ENCODE measurements around the gene EHD4.

DNA sequence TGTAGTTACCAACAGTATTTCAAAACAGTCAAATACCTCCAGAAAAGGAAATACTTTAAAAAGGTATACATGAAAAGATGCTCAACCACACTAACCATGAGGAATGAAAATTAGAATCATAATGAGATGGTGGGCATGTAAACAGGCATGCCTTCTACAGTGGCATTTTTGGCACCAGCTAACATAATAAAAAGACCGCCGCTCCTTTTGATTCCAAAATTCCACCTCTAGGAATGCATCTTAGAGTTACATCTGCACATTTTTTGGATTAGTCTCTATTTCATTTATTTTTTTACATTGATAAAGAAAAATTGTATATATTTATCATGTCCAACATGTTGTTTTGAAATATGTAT is 41.5 kb downstream of the EHD4 start:
- TF ChIP-seq, protein P1, sequence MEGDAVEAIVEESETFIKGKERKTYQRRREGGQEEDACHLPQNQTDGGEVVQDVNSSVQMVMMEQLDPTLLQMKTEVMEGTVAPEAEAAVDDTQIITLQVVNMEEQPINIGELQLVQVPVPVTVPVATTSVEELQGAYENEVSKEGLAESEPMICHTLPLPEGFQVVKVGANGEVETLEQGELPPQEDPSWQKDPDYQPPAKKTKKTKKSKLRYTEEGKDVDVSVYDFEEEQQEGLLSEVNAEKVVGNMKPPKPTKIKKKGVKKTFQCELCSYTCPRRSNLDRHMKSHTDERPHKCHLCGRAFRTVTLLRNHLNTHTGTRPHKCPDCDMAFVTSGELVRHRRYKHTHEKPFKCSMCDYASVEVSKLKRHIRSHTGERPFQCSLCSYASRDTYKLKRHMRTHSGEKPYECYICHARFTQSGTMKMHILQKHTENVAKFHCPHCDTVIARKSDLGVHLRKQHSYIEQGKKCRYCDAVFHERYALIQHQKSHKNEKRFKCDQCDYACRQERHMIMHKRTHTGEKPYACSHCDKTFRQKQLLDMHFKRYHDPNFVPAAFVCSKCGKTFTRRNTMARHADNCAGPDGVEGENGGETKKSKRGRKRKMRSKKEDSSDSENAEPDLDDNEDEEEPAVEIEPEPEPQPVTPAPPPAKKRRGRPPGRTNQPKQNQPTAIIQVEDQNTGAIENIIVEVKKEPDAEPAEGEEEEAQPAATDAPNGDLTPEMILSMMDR (IDR thresholded peaks at IDR 0.05; ENCODE audit: poor library complexity) = no peak
- TF ChIP-seq EZH2phosphoT487 (IDR thresholded peaks at IDR 0.05; ENCODE audit: low read depth, severe bottlenecking, unreplicated experiment) = no peak

Data from hepatocyte (in vitro differentiated cells).